WTC11 (cell line): ENCODE results near the gene C19orf25. TPM values are rescaled to one million over a fixed set of nuclear protein-coding genes. Genes with fewer than 3 reads are reported as not detected.

Experiments used
- ATAC-seq: fragments of 200-7000 bp; cut with Tn5 transposase; 2 replicates; pipeline ENCODE4 v1.10.0; 2021; ENCODE audit warnings: mild to moderate bottlenecking, moderate library complexity
- CTCF ChIA-PET: fragments of 300-600 bp; sonication (Branson Sonifier 250); formaldehyde crosslinking; loops from one replicate; lab custom pipeline; 2021; ENCODE audit warnings: antibody characterized with exemption; lab: Charles Lee
- POLR2A ChIA-PET: fragments of 350-600 bp; sonication (Branson Sonifier 250); formaldehyde crosslinking; loops from one replicate; lab custom pipeline; 2021; ENCODE audit warnings: antibody characterized with exemption; lab: Charles Lee
- DNase-seq: peaks from one replicate; pipeline ENCODE4 v3.0.0; 2021; ENCODE audit warnings: low spot score
- H3K27ac Mint-ChIP-seq: 2 replicates; pipeline ENCODE4 v1.8.0; 2021; ENCODE audit warnings: mixed read lengths
- H3K27me3 Mint-ChIP-seq: 2 replicates; pipeline ENCODE4 v1.8.0; 2021; ENCODE audit warnings: low read depth, mild to moderate bottlenecking, moderate library complexity, mixed read lengths
- H3K36me3 Mint-ChIP-seq: 2 replicates; pipeline ENCODE4 v1.8.0; 2021; ENCODE audit warnings: mixed read lengths
- H3K4me1 Mint-ChIP-seq: 2 replicates; pipeline ENCODE4 v1.8.0; 2022; ENCODE audit warnings: mixed read lengths
- H3K4me3 Mint-ChIP-seq: 2 replicates; pipeline ENCODE4 v1.8.0; 2021; ENCODE audit warnings: mild to moderate bottlenecking, moderate library complexity, mixed read lengths
- H3K9me3 Mint-ChIP-seq: 2 replicates; pipeline ENCODE4 v1.8.0; 2021; ENCODE audit warnings: mixed read lengths
- CBFB ChIP-seq: sonication (generic); formaldehyde crosslinking; IDR thresholded peaks from 2 replicates; pipeline ENCODE4 v1.8.1; 2022; ENCODE audit warnings: mild to moderate bottlenecking, low read depth, missing genetic modification reagents
- CREB1 ChIP-seq: sonication (generic); formaldehyde crosslinking; IDR thresholded peaks from 2 replicates; pipeline ENCODE4 v1.8.0; 2023; ENCODE audit warnings: mild to moderate bottlenecking, missing genetic modification reagents
- ESRRA ChIP-seq: sonication (generic); formaldehyde crosslinking; IDR thresholded peaks from 2 replicates; pipeline ENCODE4 v1.8.1; 2022; ENCODE audit warnings: mild to moderate bottlenecking, missing genetic modification reagents, borderline replicate concordance
- GTF2I ChIP-seq: fragments of 250-450 bp; sonication (Bioruptor Pico); conservative IDR thresholded peaks from 2 replicates; pipeline ENCODE4 v1.4.0; 2021; ENCODE audit warnings: mild to moderate bottlenecking
- HMGA2 ChIP-seq: fragments of 250-450 bp; sonication (Bioruptor Pico); IDR thresholded peaks from 2 replicates; pipeline ENCODE4 v1.4.0; 2021; ENCODE audit warnings: mild to moderate bottlenecking, moderate library complexity
- HMGXB4 ChIP-seq: sonication (generic); formaldehyde crosslinking; IDR thresholded peaks from 2 replicates; pipeline ENCODE4 v1.8.1; 2023; ENCODE audit warnings: mild to moderate bottlenecking, moderate library complexity, missing genetic modification reagents
- IRF2 ChIP-seq: sonication (generic); formaldehyde crosslinking; IDR thresholded peaks from 2 replicates; pipeline ENCODE4 v1.8.0; 2022; ENCODE audit warnings: low read depth, missing genetic modification reagents, borderline replicate concordance
- MXD4 ChIP-seq: fragments of 250-450 bp; sonication (Bioruptor Pico); IDR thresholded peaks from 2 replicates; pipeline ENCODE4 v1.8.0; 2021; ENCODE audit warnings: mild to moderate bottlenecking, moderate library complexity, borderline replicate concordance
- MYBL2 ChIP-seq: sonication (generic); formaldehyde crosslinking; IDR thresholded peaks from 2 replicates; pipeline ENCODE4 v1.8.1; 2023; ENCODE audit warnings: mild to moderate bottlenecking, moderate library complexity, missing genetic modification reagents
- NR3C1 ChIP-seq: sonication (generic); formaldehyde crosslinking; conservative IDR thresholded peaks from 2 replicates; pipeline ENCODE4 v1.8.1; 2023; ENCODE audit warnings: low read depth, mild to moderate bottlenecking, missing genetic modification reagents
- RELA ChIP-seq: sonication (generic); formaldehyde crosslinking; IDR thresholded peaks from 2 replicates; pipeline ENCODE4 v1.8.1; 2022; ENCODE audit warnings: missing genetic modification reagents, mild to moderate bottlenecking, borderline replicate concordance
- SMAD3 ChIP-seq: sonication (generic); formaldehyde crosslinking; IDR thresholded peaks from 2 replicates; pipeline ENCODE4 v1.8.0; 2022; ENCODE audit warnings: missing genetic modification reagents, mild to moderate bottlenecking, borderline replicate concordance
- TCF7 ChIP-seq: sonication (generic); formaldehyde crosslinking; IDR thresholded peaks from 2 replicates; pipeline ENCODE4 v1.8.0; 2022; ENCODE audit warnings: mild to moderate bottlenecking, low read depth, missing genetic modification reagents, moderate library complexity
- ZBTB21 ChIP-seq: sonication (generic); formaldehyde crosslinking; IDR thresholded peaks from 2 replicates; pipeline ENCODE4 v1.8.1; 2023; ENCODE audit warnings: mild to moderate bottlenecking, missing genetic modification reagents, borderline replicate concordance
- ZNF138 ChIP-seq: sonication (generic); formaldehyde crosslinking; conservative IDR thresholded peaks from 2 replicates; pipeline ENCODE4 v1.8.1; 2022; ENCODE audit warnings: mild to moderate bottlenecking, moderate library complexity, missing genetic modification reagents
- ZNF232 ChIP-seq: sonication (generic); formaldehyde crosslinking; IDR thresholded peaks from 2 replicates; pipeline ENCODE4 v1.8.0; 2022; ENCODE audit warnings: mild to moderate bottlenecking, missing genetic modification reagents
- ZNF423 ChIP-seq: fragments of 250-450 bp; sonication (Bioruptor Pico); IDR thresholded peaks from 2 replicates; pipeline ENCODE4 v2.1.2; 2022; ENCODE audit warnings: mild to moderate bottlenecking, moderate library complexity
- ZNF671 ChIP-seq: fragments of 250-450 bp; sonication (Bioruptor Pico); IDR thresholded peaks from 2 replicates; pipeline ENCODE4 v1.8.0; 2021; ENCODE audit warnings: mild to moderate bottlenecking
- total RNA-seq: library from RNA; stranded (reverse); gene quantifications from 3 replicates; pipeline ENCODE4 v1.2.3, GENCODE V29; 2021
- TF ChIP-seq, protein P1 (sequence below): sonication (generic); formaldehyde crosslinking; IDR thresholded peaks from 2 replicates; pipeline ENCODE4 v1.8.0; 2023; ENCODE audit warnings: mild to moderate bottlenecking, missing genetic modification reagents
- TF ChIP-seq, protein P2 (sequence below): sonication (generic); formaldehyde crosslinking; IDR thresholded peaks from 2 replicates; pipeline ENCODE4 v1.8.1; 2023; ENCODE audit warnings: mild to moderate bottlenecking, missing genetic modification reagents, moderate library complexity

The C19orf25 gene
- total RNA-seq, 1 experiment from 2014 or later, result 65.7 TPM

DNA sequence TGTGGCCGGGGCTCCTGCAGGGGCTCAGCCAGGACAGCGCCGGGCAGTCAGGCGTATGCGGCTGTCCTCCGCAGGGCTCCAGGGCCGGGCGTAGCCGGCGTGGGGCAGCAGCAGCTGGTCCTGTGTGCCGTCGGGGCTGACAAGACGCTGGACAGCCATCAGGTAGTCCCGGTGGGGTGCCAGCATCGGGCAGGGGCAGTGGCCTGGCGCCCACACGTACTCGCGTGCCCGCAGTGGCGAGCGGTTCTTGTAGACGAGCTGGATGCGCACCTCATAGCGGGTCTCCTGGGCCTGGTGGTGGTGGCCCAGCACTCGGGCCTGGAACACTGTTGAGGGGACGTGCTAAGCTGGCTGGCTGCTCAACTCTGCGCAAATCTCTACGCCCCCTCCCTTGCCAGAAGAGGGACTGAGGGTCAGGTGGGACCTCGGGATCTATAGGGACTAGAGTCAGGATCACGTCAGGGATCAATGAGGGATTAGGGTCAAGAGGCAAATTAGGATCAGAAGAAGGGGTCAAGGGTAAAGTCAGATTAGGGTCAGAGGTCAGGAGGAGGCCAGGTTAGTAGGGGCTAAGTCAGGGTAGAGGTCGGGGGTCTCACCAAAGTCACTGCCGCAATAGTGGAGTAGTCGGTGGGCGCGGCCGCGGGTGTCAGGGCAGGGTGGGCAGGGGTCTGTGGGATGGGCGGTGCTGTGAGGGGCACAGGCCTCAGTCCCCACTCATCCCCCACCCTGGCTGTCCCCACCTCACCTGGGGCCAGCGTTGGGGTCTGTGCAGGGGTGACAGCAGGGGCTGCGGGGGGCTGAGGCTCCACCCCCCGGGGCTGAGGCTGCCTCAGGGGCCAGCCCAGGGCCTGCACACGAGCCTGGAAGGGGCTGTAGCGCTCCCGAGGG lies 27.2 kb upstream of the C19orf25 start (continued):
- TF ChIP-seq ZNF423 (CRISPR knock-in tag) (no peak), ZBTB21 (CRISPR knock-in tag) (no peak)

- CTCF ChIA-PET, result interaction anchor here (1.9 kb wide), 1 partner anchor 41 kb away, joined by 9 read pairs; no protein-coding TSS in a partner anchor
- no peak for DNase-seq
- POLR2A ChIA-PET, result no interaction called here
These were observed 26.0 kb upstream of the C19orf25 start for GRCh38 chr19:1505012-1505411.

GRCh38 chr19:1503925-1504773 lies 25.1 kb upstream of the C19orf25 start:
- Mint-ChIP-seq H3K4me3 (no peak overlapping the region), H3K27me3 (peaks cover 49% of the 10 kb centered on the region), H3K9me3 (no peaks in the 10 kb centered on the region), H3K36me3 (peaks cover 5% of the 10 kb centered on the region; the same call in 1 of the 2 replicates), H3K4me1 (no peaks in the 10 kb centered on the region; the same call in 1 of the 2 replicates), H3K27ac (no peak overlapping the region)
- ChIA-PET CTCF (interaction anchor here (0.6 to 1.0 kb wide), 5 partner anchors 10 to 42 kb away, joined by 3 to 6 read pairs (median 4); partner anchors contain the start of gene REEP6), POLR2A (no interaction called here)
- TF ChIP-seq HMGA2 (CRISPR knock-in tag) (no peak), ZBTB21 (CRISPR knock-in tag) (no peak), MXD4 (CRISPR knock-in tag) (no peak), RELA (CRISPR knock-in tag) (no peak), MYBL2 (CRISPR knock-in tag) (no peak), CBFB (CRISPR knock-in tag) (no peak), ZNF671 (CRISPR knock-in tag) (no peak), IRF2 (CRISPR knock-in tag) (no peak), ZNF232 (CRISPR knock-in tag) (no peak), ZNF138 (CRISPR knock-in tag) (no peak), CREB1 (no peak), ESRRA (no peak), GTF2I (CRISPR knock-in tag) (no peak), NR3C1 (CRISPR knock-in tag) (no peak), SMAD3 (CRISPR knock-in tag) (no peak)
- TF ChIP-seq, protein P1, sequence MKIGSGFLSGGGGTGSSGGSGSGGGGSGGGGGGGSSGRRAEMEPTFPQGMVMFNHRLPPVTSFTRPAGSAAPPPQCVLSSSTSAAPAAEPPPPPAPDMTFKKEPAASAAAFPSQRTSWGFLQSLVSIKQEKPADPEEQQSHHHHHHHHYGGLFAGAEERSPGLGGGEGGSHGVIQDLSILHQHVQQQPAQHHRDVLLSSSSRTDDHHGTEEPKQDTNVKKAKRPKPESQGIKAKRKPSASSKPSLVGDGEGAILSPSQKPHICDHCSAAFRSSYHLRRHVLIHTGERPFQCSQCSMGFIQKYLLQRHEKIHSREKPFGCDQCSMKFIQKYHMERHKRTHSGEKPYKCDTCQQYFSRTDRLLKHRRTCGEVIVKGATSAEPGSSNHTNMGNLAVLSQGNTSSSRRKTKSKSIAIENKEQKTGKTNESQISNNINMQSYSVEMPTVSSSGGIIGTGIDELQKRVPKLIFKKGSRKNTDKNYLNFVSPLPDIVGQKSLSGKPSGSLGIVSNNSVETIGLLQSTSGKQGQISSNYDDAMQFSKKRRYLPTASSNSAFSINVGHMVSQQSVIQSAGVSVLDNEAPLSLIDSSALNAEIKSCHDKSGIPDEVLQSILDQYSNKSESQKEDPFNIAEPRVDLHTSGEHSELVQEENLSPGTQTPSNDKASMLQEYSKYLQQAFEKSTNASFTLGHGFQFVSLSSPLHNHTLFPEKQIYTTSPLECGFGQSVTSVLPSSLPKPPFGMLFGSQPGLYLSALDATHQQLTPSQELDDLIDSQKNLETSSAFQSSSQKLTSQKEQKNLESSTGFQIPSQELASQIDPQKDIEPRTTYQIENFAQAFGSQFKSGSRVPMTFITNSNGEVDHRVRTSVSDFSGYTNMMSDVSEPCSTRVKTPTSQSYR, result no peak
- TF ChIP-seq, protein P2, sequence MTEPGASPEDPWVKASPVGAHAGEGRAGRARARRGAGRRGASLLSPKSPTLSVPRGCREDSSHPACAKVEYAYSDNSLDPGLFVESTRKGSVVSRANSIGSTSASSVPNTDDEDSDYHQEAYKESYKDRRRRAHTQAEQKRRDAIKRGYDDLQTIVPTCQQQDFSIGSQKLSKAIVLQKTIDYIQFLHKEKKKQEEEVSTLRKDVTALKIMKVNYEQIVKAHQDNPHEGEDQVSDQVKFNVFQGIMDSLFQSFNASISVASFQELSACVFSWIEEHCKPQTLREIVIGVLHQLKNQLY (CRISPR knock-in tag), result no peak
- ATAC-seq (no peak), DNase-seq (no peak)

More at GRCh38 chr19:1505012-1505411, 26.0 kb upstream of the C19orf25 start:
- peaks cover 56% of the 10 kb centered on the region for H3K27me3 Mint-ChIP-seq
- H3K4me3 Mint-ChIP-seq, result no peak overlapping the region
- no peaks in the 10 kb centered on the region for H3K9me3 Mint-ChIP-seq
- ATAC-seq, result no peak
- no peak overlapping the region for H3K27ac Mint-ChIP-seq
- no peak for TF ChIP-seq HMGXB4 (CRISPR knock-in tag)
- no peak for TF ChIP-seq RELA (CRISPR knock-in tag)
- TF ChIP-seq GTF2I (CRISPR knock-in tag), result peak; percentile 52; the same call in 1 of the 2 replicates
- no peak for TF ChIP-seq CREB1
- no peak for TF ChIP-seq TCF7
- H3K4me1 Mint-ChIP-seq, result no peaks in the 10 kb centered on the region; the same call in 1 of the 2 replicates
- peaks cover under 1% of the 10 kb centered on the region; the same call in 1 of the 2 replicates for H3K36me3 Mint-ChIP-seq
